ENCODE results near the gene ENO4.

DNA sequence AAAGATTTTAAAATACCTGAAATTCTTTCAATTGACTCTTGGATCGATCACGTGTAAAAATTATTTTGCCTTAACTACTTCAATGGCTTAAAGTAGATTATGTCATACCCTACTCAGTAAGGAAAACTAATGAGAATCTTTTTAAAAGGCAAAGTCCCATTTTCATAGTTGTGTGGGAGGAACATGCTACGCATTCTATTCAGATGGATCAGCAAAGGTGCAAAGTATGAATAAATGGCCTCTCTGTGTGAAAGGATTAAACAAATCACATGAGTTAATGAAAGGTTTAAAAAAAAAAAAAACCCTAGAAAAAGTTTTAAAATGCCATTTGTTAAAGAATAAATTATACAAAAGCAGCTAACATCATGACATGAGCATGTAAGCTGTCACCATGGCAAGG is 77.1 kb downstream of the ENO4 start:
- TF ChIP-seq, protein P1, sequence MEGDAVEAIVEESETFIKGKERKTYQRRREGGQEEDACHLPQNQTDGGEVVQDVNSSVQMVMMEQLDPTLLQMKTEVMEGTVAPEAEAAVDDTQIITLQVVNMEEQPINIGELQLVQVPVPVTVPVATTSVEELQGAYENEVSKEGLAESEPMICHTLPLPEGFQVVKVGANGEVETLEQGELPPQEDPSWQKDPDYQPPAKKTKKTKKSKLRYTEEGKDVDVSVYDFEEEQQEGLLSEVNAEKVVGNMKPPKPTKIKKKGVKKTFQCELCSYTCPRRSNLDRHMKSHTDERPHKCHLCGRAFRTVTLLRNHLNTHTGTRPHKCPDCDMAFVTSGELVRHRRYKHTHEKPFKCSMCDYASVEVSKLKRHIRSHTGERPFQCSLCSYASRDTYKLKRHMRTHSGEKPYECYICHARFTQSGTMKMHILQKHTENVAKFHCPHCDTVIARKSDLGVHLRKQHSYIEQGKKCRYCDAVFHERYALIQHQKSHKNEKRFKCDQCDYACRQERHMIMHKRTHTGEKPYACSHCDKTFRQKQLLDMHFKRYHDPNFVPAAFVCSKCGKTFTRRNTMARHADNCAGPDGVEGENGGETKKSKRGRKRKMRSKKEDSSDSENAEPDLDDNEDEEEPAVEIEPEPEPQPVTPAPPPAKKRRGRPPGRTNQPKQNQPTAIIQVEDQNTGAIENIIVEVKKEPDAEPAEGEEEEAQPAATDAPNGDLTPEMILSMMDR (IDR thresholded peaks at IDR 0.05; ENCODE audit: low read depth, low read length) = no peak
- TF ChIP-seq POLR2A (IDR thresholded peaks at IDR 0.05; ENCODE audit: extremely low read depth, insufficient read length) = no peak
